Adipocyte (in vitro differentiated cells): Measurements from ENCODE around the gene RHOJ.
A peak's percentile ranks its signal among the peaks of the same experiment; 100 is the strongest.
"Not testable (repeated sequence)": the region's sequence is repeated elsewhere in the genome, so short reads cannot be mapped to it uniquely, and the experiment has no call there.

ENCODE experiments used
- DNase-seq: peaks from one replicate; pipeline ENCODE4 v3.0.0-alpha.2; 2015; ENCODE audit warnings: low read depth
- H3K27me3 ChIP-seq: replicated peaks from 2 replicates; pipeline ENCODE4 v1.7.0; 2013; ENCODE audit warnings: mild to moderate bottlenecking, low read length, moderate library complexity; ENCODE audit not compliant: control insufficient read depth, insufficient read depth
- H3K36me3 ChIP-seq: 2 replicates; pipeline ENCODE4 v1.7.0; 2013; ENCODE audit warnings: low read length, mild to moderate bottlenecking, moderate library complexity; ENCODE audit not compliant: control insufficient read depth, insufficient read depth, severe bottlenecking
- H3K4me1 ChIP-seq: 2 replicates; pipeline ENCODE4 v1.7.0; 2013; ENCODE audit warnings: mild to moderate bottlenecking, low read length, moderate library complexity; ENCODE audit not compliant: control insufficient read depth, insufficient read depth
- H3K4me3 ChIP-seq: 2 replicates; pipeline ENCODE4 v1.7.0; 2013; ENCODE audit warnings: mild to moderate bottlenecking, low read length, moderate library complexity
- H3K9ac ChIP-seq: 2 replicates; pipeline ENCODE4 v1.7.0; 2013; ENCODE audit warnings: mild to moderate bottlenecking, low read length, moderate library complexity
- H3K9me3 ChIP-seq: 2 replicates; pipeline ENCODE4 v1.7.0; 2013; ENCODE audit warnings: mild to moderate bottlenecking, low read length, moderate library complexity; ENCODE audit not compliant: control insufficient read depth

The RHOJ gene

DNA sequence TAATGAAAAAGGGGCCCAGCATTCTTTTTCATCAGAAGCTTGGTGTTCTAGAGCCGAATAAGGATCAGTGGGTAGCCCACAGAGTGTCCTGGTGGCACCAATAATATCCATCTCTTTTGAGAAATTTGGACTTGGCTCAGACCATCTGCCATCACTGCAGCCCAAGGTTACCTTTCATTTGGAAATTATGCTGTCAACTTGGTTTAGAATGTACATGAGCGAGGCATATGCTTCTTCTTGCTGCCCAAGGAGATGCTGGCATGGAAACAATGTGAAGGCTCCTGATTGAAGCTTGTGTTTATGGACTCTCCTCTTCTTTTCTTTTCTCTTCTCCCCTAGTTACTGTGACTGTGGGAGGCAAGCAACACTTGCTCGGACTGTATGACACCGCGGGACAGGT is 64.5 kb downstream of the RHOJ start:
- no peak overlapping the region for H3K4me3 ChIP-seq
- H3K9me3 ChIP-seq = no peaks in the 10 kb centered on the region
- no peak for DNase-seq
- no peaks in the 10 kb centered on the region for H3K36me3 ChIP-seq
- H3K9ac ChIP-seq = no peak overlapping the region
- no peaks in the 10 kb centered on the region for H3K27me3 ChIP-seq
- H3K4me1 ChIP-seq = peaks cover 8% of the 10 kb centered on the region

DNA sequence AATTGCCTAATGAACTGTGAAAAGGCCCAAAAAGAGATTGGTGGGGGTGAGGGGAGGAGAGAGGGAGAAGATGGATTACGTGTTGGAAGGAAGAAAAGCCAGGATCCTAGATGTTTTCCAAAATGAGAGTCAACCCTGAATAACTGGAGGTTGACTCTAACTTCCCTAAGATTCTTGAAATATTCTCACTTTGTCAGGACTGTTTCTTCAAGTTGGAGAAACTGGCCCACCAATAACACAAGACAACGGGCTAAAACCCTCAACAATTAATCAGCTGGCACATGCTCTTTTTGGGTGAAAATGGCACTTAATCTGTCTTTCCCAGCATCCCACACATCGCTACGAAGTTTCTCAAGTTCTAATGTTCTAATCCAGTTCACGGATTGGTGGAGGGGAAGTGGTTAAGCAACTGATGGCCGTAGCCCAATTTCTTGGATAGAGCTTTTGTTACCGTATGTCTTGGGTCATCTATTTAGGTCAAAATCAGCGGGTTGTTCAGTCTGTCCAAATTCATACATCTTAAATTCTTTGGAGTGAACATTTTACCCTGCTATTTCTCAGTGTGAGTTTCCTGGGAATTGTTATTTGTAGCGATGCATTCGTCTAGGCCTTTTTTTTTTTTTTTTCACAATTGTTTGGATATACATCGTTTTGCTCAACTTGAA is 65.5 kb downstream of the RHOJ start:
- no peak overlapping the region for H3K9ac ChIP-seq
- peaks cover 17% of the 10 kb centered on the region for H3K4me1 ChIP-seq
- H3K4me3 ChIP-seq = no peak overlapping the region
- no peaks in the 10 kb centered on the region for H3K36me3 ChIP-seq
- H3K27me3 ChIP-seq = no peaks in the 10 kb centered on the region
- no peak for DNase-seq
- no peaks in the 10 kb centered on the region for H3K9me3 ChIP-seq

DNA sequence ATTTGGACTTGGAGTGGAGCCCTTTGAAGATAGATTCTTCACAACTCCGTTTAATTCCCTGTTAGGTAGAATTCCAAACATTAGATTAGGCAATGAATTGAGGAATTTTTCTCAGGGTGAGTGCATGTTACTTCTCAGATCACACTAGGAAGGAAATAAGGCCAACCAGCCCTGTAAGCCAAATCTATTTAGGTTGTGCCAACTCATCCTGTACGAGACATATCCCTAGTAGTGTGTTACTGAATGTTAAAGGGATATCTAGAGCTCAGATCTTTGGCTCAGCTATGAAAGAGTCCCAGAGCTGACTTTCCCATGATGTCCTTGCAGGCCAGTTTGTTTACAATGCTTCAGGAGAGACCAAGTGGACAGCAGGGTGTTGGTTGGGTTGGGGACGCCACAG is 68.9 kb downstream of the RHOJ start:
- Histone ChIP-seq H3K4me3 (no peak overlapping the region), H3K27me3 (no peaks in the 10 kb centered on the region), H3K9me3 (no peaks in the 10 kb centered on the region), H3K9ac (no peak overlapping the region), H3K36me3 (no peaks in the 10 kb centered on the region), H3K4me1 (peaks cover 18% of the 10 kb centered on the region)
- no peak for DNase-seq

DNA sequence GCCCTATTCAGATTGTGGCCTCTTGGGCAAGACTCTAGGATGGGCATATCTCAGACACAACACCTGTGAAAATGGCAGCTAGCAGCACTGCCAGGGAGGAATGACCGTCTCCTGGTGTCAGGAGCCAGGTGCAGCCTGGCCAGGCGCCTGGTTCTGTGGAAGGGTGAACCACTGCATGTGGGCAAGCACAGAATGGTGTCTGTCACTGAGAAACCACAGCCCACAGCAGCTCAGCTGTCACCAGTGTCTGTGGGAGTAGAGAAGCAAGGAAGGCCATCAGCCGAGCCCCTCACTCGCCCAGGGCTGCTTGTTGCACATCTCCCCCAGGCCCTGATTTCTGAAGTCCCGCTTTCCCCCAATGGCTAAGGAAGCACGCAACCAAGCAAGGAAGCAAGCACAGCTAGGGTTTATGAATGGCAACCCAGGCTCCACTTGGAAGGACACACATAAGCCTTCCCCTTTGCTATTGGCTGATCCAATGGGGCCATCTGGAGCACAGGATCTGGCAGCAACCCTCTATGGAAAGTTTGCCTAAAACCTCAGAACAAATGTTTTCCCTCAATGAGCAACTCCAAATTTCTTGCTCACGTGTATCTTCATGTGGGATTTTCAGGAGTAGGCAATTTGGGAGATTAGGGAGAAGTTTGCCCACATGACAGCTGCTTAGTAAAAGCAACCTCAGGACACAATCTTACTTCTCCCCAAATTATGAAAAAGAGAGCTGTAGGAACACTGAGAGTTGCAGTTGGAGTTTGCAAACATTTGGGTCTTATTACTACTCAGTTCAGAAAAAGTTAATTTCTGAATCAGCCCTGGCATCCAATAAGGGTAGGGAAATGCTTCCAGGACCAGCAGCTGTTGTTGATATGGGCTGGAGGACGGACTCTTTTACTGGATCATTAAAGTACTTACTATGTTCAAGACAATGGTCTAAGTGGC is 69.7 kb downstream of the RHOJ start:
- H3K4me1 ChIP-seq = peaks cover 18% of the 10 kb centered on the region
- H3K9me3 ChIP-seq = no peaks in the 10 kb centered on the region
- H3K4me3 ChIP-seq = no peak overlapping the region
- H3K9ac ChIP-seq = no peak overlapping the region
- no peaks in the 10 kb centered on the region for H3K27me3 ChIP-seq
- no peak for DNase-seq
- H3K36me3 ChIP-seq = no peaks in the 10 kb centered on the region

DNA sequence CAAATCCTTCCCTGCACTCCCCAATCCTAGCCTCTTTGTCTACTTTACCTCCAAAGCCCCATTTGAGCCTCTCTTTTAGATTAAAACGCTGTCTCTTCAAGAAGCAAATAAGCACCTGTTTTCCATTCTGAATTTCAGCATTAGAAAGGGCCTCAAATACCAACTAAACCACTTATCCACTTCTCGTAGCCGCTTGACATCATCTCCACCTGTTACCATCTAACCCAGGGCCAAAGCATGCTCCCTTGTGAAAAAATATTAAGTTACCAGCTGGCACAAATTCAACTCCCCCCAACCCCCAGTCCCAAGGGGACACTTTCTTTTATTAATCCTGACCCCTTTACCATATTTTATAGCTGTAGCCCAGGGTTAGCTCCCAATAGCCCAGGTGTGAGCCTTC is 71.4 kb downstream of the RHOJ start:
- H3K27me3 ChIP-seq = no peaks in the 10 kb centered on the region
- no peaks in the 10 kb centered on the region for H3K36me3 ChIP-seq
- H3K9me3 ChIP-seq = no peaks in the 10 kb centered on the region
- no peak overlapping the region for H3K9ac ChIP-seq
- no peak for DNase-seq
- H3K4me3 ChIP-seq = no peak overlapping the region
- H3K4me1 ChIP-seq = peaks cover 18% of the 10 kb centered on the region

DNA sequence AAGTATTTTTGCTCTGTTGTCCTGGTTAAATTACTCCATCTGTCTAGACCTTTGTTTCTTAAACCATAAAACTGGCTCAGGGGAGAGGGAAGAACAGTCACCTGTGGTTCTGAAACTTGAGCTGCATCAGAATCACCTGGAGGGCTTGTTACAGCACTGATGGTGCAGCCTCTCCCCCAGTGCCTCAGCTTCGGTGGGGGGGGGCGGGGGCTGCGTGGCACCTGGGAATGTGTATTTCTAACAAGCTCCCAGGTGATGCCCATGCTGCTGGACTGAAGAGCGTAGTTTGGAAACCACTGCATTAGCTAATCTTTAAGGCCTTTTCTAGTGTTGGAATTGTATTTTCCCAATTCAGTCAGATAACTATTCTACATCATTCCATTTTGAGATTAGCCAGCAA is 71.8 kb downstream of the RHOJ start:
- no peak overlapping the region for H3K4me3 ChIP-seq
- H3K9me3 ChIP-seq = no peaks in the 10 kb centered on the region
- no peaks in the 10 kb centered on the region for H3K27me3 ChIP-seq
- H3K36me3 ChIP-seq = no peaks in the 10 kb centered on the region
- peaks cover 18% of the 10 kb centered on the region for H3K4me1 ChIP-seq
- H3K9ac ChIP-seq = no peak overlapping the region
- DNase-seq = no peak

DNA sequence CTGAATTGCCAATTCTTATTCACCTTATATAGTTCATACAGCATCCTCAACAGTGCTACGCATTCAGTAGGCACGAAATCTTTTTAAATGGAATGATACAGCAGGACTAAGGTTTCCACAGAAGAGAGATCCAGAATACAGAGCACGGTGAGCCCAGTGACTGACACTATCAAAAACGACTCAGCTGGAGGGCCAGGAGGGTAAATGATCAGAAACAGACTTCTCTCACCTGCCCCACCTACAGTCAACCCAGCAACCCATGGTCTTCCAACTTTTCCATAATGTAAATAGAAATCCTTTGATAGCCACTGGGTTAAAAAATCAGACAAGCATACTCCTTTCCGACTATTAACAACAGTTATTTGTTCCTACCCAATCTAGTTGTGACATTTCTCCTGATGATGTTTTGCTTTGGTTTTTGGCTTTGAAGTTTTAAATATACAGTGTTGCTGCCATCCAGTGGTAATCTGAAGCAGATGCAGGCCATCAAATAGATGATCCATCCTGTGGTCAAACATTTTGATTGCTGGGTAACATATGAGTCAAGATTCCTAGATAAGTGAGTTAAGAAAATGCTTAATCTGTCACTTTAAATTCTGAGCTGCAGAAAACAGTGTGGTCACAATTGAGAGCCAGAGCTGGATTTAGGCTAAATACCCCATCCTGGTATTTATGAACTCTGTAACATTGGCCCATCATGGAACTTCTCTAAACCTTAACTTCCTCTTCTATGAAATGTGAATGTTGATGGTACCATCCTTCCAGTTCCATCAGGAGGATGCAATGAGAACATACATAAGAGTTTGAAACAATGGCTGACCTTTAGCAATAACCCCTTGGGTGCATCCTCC is 72.5 kb downstream of the RHOJ start:
- H3K4me3 ChIP-seq = no peak overlapping the region
- H3K9ac ChIP-seq = no peak overlapping the region
- H3K27me3 ChIP-seq = no peaks in the 10 kb centered on the region
- DNase-seq = peak; percentile 86
- peaks cover 18% of the 10 kb centered on the region for H3K4me1 ChIP-seq
- no peaks in the 10 kb centered on the region for H3K36me3 ChIP-seq
- H3K9me3 ChIP-seq = no peaks in the 10 kb centered on the region

DNA sequence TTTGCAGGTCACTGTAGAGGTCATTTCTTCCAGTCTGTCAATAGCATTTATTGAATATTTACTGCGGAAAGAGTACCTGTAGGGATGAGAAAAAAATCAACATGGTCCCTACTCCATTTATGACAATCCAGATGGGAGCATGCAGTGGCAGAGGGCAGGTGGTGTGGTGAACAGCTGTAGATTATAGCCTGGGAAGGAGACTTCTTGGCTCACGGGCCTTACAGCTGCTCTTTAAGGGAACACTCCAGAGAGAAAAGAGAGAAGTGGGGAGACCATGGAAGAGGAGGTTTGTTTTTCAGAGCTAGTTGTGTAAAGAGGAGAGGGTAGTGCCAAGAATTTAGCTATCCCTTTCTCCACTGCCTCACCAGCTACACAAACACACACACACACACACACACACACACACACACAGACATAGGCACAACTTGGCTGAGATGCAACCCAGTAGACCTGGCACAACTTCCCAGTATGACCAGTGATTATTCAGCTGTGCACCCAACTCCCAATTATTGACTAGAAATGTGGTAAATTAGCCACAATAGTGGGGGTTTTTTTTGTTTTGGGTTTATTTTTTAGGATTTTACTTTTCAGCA is 73.4 kb downstream of the RHOJ start:
- H3K4me3 ChIP-seq = no peak overlapping the region
- no peak for DNase-seq
- no peaks in the 10 kb centered on the region for H3K9me3 ChIP-seq
- peaks cover 21% of the 10 kb centered on the region for H3K4me1 ChIP-seq
- H3K9ac ChIP-seq = no peak overlapping the region
- no peaks in the 10 kb centered on the region for H3K27me3 ChIP-seq
- no peaks in the 10 kb centered on the region for H3K36me3 ChIP-seq

DNA sequence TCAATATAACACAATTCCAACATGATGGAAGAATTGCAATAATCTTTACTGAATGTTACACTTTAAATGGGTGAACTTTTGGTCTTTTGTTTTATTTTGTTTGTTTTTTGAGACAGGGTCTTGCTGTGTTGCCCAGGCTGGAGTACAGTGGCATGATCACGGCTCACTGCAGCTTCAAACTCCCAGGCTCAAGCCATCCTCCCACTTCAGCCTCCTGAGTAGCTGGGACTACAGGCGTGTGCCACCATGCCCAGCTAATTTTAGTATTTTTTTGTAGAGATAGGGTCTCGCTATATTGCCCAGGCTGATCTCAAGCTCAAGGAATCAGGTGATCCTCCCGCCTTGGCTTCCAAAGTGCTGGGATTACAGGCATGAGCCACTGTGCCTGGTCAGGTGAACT is 75.7 kb downstream of the RHOJ start:
- not testable (repeated sequence) for H3K9ac ChIP-seq, H3K4me3 ChIP-seq, H3K9me3 ChIP-seq, H3K36me3 ChIP-seq, DNase-seq, H3K27me3 ChIP-seq, H3K4me1 ChIP-seq

DNA sequence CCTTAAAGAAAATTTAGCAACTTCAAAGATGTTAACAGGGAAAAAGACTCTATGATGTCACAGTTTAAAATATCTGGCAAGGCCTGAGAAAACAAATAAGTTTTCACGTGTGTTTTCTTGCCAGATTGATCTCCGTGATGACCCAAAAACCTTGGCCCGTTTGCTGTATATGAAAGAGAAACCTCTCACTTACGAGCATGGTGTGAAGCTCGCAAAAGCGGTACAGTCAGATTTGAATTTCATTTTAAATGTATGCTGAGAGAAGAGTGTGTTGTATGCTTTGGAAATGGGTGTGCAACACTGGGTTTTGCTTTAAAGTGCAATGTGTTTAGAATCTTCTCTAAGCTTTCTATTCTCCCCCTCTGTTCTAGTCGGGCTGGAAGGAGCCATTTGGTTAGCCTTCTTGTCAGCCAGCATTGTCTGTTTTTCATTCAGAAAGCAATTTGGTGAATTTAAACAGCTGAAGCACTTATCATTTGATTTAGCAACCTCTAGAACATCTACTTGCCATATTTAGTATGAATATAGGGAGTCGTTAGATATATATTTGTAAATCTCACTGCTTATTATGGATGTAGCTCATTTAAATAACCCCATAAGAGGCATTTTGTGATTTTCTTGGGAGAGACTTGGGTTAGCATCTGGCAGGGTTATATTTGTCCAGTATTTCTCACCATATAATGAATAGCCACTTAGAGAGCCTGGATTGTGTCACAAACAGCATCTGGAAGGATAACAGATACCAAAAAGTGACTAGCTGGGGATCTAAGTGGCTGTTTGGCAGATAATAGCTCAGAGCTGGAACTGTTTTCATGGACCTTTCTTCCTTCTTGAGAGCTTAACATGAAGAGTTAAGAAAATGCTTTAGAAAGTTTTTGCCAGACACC is 79.0 kb downstream of the RHOJ start:
- H3K4me1 ChIP-seq = peaks cover 5% of the 10 kb centered on the region
- no peaks in the 10 kb centered on the region for H3K27me3 ChIP-seq
- H3K9ac ChIP-seq = peak overlapping the region; percentile 16
- DNase-seq = no peak
- no peaks in the 10 kb centered on the region for H3K9me3 ChIP-seq
- no peaks in the 10 kb centered on the region for H3K36me3 ChIP-seq
- H3K4me3 ChIP-seq = peak overlapping the region; percentile 53
